OCI-LY1 (cell line): ENCODE data around the gene SSTR4.

ENCODE experiments used
- EZH2 ChIP-seq: fragments of 200-600 bp; sonication (generic), shearing (Covaris generic); IDR thresholded peaks from 2 replicates; pipeline ENCODE4 v1.8.0; 2017; ENCODE audit warnings: borderline replicate concordance, mixed run types, mild to moderate bottlenecking, antibody characterized with exemption, low read length, moderate library complexity, mixed read lengths
- TF ChIP-seq, protein P1 (sequence below): fragments of 200-600 bp; sonication (generic), shearing (Covaris generic); IDR thresholded peaks from 2 replicates; pipeline ENCODE4 v1.5.1; 2017; ENCODE audit warnings: mild to moderate bottlenecking, antibody characterized with exemption, low read length, moderate library complexity, mixed read lengths

DNA sequence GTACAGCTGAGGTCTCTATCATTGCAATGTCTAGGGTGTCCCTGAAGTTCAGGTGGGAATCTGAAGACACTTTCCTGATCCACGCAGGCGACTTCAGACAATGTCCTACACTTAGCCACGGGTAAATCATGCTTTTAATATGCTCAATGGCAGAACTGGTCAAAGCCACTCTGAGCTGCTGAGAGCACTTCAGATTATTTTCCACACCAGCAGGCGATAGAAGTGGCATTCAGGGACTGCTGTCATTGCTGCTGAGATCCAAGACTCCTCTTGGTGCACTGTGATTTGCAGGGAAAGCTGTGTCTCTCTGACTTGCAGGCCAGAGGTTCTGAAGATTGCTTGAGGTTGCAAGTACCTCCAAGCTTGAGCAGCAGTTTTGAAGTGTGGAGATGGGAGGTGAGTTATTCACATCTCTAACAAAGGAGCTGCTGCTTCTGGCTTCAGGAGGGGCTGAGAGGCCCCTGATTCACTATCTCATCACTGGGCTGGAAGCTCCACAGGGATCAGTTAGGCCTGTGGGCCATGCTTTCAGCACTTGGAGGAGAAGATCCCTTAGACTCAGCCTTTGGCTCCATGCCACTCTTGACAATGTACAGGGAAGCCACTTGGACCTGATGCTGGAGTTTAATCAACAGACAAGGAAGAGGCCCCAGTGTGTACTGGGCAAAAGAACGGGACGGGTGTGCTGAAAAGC, 2.9 kb upstream of the SSTR4 start:
- TF ChIP-seq, protein P1, sequence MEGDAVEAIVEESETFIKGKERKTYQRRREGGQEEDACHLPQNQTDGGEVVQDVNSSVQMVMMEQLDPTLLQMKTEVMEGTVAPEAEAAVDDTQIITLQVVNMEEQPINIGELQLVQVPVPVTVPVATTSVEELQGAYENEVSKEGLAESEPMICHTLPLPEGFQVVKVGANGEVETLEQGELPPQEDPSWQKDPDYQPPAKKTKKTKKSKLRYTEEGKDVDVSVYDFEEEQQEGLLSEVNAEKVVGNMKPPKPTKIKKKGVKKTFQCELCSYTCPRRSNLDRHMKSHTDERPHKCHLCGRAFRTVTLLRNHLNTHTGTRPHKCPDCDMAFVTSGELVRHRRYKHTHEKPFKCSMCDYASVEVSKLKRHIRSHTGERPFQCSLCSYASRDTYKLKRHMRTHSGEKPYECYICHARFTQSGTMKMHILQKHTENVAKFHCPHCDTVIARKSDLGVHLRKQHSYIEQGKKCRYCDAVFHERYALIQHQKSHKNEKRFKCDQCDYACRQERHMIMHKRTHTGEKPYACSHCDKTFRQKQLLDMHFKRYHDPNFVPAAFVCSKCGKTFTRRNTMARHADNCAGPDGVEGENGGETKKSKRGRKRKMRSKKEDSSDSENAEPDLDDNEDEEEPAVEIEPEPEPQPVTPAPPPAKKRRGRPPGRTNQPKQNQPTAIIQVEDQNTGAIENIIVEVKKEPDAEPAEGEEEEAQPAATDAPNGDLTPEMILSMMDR: no peak
- TF ChIP-seq EZH2: no peak
